ENCODE results near the gene XYLT1. TPM values are rescaled to one million over a fixed set of nuclear protein-coding genes. Genes with fewer than 3 reads are reported as not detected.

The XYLT1 gene
- total RNA-seq, 1 experiment from 2014 or later: 25.0 TPM

GRCh38 chr16:17237350-17237944 is 233.3 kb downstream of the XYLT1 start:
- peaks cover 10% of the 10 kb centered on the region for H3K9me3 Mint-ChIP-seq
- ATAC-seq: no peak
- no peak overlapping the region for H3K4me3 Mint-ChIP-seq
- TF ChIP-seq MXD4 (CRISPR knock-in tag; IDR thresholded peaks at IDR 0.05; ENCODE audit: borderline replicate concordance) (no peak), ZNF423 (CRISPR knock-in tag; IDR thresholded peaks at IDR 0.05) (no peak), TEAD4 (CRISPR knock-in tag; IDR thresholded peaks at IDR 0.05) (no peak), EMX1 (CRISPR knock-in tag; IDR thresholded peaks at IDR 0.05) (no peak), AFF4 (CRISPR knock-in tag; IDR thresholded peaks at IDR 0.05; ENCODE audit: borderline replicate concordance) (no peak), USF1 (CRISPR knock-in tag; IDR thresholded peaks at IDR 0.05) (no peak), ZNF671 (CRISPR knock-in tag; IDR thresholded peaks at IDR 0.05) (no peak), SMAD4 (CRISPR knock-in tag; IDR thresholded peaks at IDR 0.05) (no peak), HMGA2 (CRISPR knock-in tag; IDR thresholded peaks at IDR 0.05) (no peak), JAZF1 (CRISPR knock-in tag; IDR thresholded peaks at IDR 0.05) (no peak), ZNF281 (CRISPR knock-in tag; IDR thresholded peaks at IDR 0.05) (no peak), NR3C1 (CRISPR knock-in tag; conservative IDR thresholded peaks at IDR 0.05; ENCODE audit: low read depth) (no peak), IRF1 (CRISPR knock-in tag; IDR thresholded peaks at IDR 0.05) (no peak), E2F1 (CRISPR knock-in tag; IDR thresholded peaks at IDR 0.05) (no peak), ATF1 (CRISPR knock-in tag; IDR thresholded peaks at IDR 0.05) (no peak), TEAD1 (CRISPR knock-in tag; IDR thresholded peaks at IDR 0.05) (no peak), IRF2 (CRISPR knock-in tag; IDR thresholded peaks at IDR 0.05; ENCODE audit: borderline replicate concordance, low read depth) (no peak), ZBTB21 (CRISPR knock-in tag; IDR thresholded peaks at IDR 0.05; ENCODE audit: borderline replicate concordance) (no peak)
- no peaks in the 10 kb centered on the region for H3K27me3 Mint-ChIP-seq (ENCODE audit: low read depth)
- no peak overlapping the region for H3K27ac Mint-ChIP-seq
- DNase-seq (ENCODE audit: low spot score): no peak
- CTCF ChIA-PET: interaction anchor here (1.1 to 1.2 kb wide), 2 partner anchors 10 to 26 kb away, joined by 3 to 4 read pairs; no protein-coding TSS in a partner anchor
- no peaks in the 10 kb centered on the region for H3K36me3 Mint-ChIP-seq
- POLR2A ChIA-PET: no interaction called here
- H3K4me1 Mint-ChIP-seq: no peaks in the 10 kb centered on the region
